Left ventricle myocardium inferior (tissue), 1 donor: Measurements from ENCODE around the gene CCR5AS.
"Not testable (repeated sequence)": the region's sequence is repeated elsewhere in the genome, so short reads cannot be mapped to it uniquely, and the experiment has no call there.

Source experiments
- DNase-seq: peaks from one replicate; pipeline ENCODE4 v3.0.0-alpha.2; 2020
- H3K27ac ChIP-seq: fragments of 200-600 bp; replicated peaks from 2 replicates; pipeline ENCODE4 v1.8.0; 2021
- H3K27me3 ChIP-seq: fragments of 200-600 bp; 2 replicates; pipeline ENCODE4 v1.8.0; 2021; ENCODE audit warnings: low read depth
- H3K36me3 ChIP-seq: fragments of 200-600 bp; 2 replicates; pipeline ENCODE4 v1.8.0; 2021
- H3K4me1 ChIP-seq: fragments of 200-600 bp; 2 replicates; pipeline ENCODE4 v1.8.0; 2021
- H3K4me3 ChIP-seq: fragments of 200-600 bp; 2 replicates; pipeline ENCODE4 v1.8.0; 2021; ENCODE audit warnings: mild to moderate bottlenecking, moderate library complexity
- H3K9me3 ChIP-seq: fragments of 200-600 bp; replicated peaks from 2 replicates; pipeline ENCODE4 v1.8.0; 2021
- CTCF ChIP-seq: fragments of 200-600 bp; IDR thresholded peaks from 2 replicates; pipeline ENCODE4 v1.8.0; 2021; ENCODE audit warnings: antibody characterized with exemption, mild to moderate bottlenecking, borderline replicate concordance
- intact Hi-C: fragments of 100-400 bp; cut with micrococcal nuclease; formaldehyde crosslinking; loops from one replicate; pipeline ENCODE4 v1.11.0; 2022
- donor health status: DM: no; HTN: yes; CAD: no; lungs with severe emphysema.

CCR5AS gene

GRCh38 chr3:46440531-46441294 is 33.8 kb upstream of the CCR5AS start:
- Histone ChIP-seq H3K4me3 (no peak overlapping the region), H3K36me3 (peaks cover 12% of the 10 kb centered on the region), H3K4me1 (no peaks in the 10 kb centered on the region), H3K27ac (no peak overlapping the region), H3K27me3 (no peaks in the 10 kb centered on the region), H3K9me3 (no peaks in the 10 kb centered on the region)
- DNase-seq = no peak
- intact Hi-C loops = no loop called here
- no peak for TF ChIP-seq CTCF

DNA sequence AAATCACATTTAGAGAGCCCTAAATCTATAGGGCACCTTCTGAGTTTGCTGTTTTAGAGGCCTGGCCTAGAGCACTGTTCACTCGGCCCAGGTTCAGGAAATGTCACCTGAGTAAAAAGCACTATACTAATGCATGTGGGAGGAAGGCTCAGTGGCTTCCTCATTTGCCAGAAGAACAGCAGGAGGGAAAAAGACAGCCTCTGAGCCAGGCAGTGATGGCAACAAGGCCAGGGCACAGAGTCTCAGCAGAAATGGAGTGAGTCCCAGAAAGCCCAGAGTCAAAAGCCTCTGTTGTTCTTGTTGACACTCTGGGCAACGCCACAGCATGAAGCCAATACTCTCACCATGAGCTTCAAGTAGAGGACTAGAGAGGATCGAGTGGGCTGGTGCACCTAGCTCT is 32.0 kb upstream of the CCR5AS start:
- Histone ChIP-seq H3K4me1 (no peaks in the 10 kb centered on the region), H3K27me3 (no peaks in the 10 kb centered on the region), H3K27ac (no peak overlapping the region), H3K36me3 (peaks cover 11% of the 10 kb centered on the region), H3K9me3 (no peaks in the 10 kb centered on the region), H3K4me3 (no peak overlapping the region)
- TF ChIP-seq CTCF = no peak
- no peak for DNase-seq
- intact Hi-C loops = no loop called here

- intact Hi-C loops = no loop called here
- no peak overlapping the region for H3K4me3 ChIP-seq
- H3K27me3 ChIP-seq = no peaks in the 10 kb centered on the region
- H3K36me3 ChIP-seq = peaks cover 23% of the 10 kb centered on the region
- no peaks in the 10 kb centered on the region for H3K4me1 ChIP-seq
- H3K27ac ChIP-seq = no peak overlapping the region
- no peak for DNase-seq
- H3K9me3 ChIP-seq = peaks cover 22% of the 10 kb centered on the region
- TF ChIP-seq CTCF = no peak
Observed at GRCh38 chr3:46435081-46435726, 28.3 kb upstream of the CCR5AS start.

DNA sequence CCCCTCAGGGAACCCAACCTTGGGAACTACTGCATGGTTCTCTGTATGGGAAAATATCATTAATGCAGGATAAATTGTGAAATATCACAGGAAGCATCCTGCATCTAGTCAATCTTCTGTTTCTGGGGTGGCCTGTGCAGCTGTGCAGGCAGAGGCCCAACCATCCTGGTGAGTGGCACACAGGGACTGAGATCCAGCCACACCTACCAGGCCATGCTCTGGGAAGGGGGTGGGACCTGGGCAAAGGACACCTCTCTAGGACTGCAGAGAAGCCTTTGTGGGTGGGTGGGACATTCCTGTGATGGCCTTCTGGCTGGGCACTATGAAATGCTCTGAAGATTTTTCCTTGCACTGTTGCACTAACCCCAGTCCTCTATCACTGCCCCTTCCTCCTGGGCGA is 27.0 kb upstream of the CCR5AS start:
- Histone ChIP-seq H3K27me3 (no peaks in the 10 kb centered on the region), H3K27ac (no peak overlapping the region), H3K4me3 (no peak overlapping the region), H3K36me3 (peaks cover 23% of the 10 kb centered on the region), H3K9me3 (peaks cover 22% of the 10 kb centered on the region), H3K4me1 (no peaks in the 10 kb centered on the region)
- intact Hi-C loops = no loop called here
- no peak for TF ChIP-seq CTCF
- DNase-seq = no peak

DNA sequence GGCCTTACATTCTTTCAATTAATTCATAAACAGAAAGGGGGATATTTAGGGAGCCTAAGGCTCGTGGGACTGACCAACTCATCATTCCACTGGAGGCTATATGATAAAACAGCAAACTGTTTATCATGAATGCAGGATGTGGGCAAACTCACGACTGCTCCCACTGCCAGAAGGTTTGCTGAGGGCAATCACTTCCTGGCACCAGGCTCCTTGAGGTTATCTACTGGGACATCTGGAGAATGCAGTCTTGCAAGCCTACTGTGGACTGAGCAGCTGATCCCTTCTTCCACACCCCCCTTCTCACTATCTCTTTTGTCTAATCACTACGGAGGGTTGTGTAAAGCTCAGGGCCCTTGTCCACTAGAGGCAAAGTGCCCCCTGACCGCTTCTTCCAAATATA is 26.3 kb upstream of the CCR5AS start:
- H3K27me3 ChIP-seq, DNase-seq, H3K27ac ChIP-seq, H3K4me1 ChIP-seq, H3K4me3 ChIP-seq, intact Hi-C loops: not testable (repeated sequence)
- Histone ChIP-seq H3K9me3 (peaks cover 22% of the 10 kb centered on the region), H3K36me3 (peaks cover 23% of the 10 kb centered on the region)

DNA sequence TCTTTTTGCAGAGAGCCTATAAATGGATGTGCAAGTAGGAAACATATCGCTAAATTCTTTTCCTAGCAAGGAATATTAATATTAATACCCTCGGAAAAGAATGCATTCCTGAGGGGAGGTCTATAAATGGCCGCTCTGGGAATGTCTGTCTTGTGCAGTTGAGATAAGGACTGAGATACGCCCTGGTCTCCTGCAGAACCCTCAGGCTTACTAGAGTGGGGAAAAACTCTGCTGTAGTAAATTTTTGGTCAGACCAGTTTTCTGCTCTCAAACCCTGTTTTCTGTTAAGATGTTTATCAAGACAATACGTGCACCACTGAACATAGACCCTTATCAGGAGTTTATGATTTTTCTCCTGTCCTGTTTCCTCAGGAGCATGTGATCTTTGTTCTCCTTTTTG is 25.0 kb upstream of the CCR5AS start:
- Histone ChIP-seq H3K9me3 (peaks cover 22% of the 10 kb centered on the region), H3K36me3 (peaks cover 23% of the 10 kb centered on the region), H3K4me1 (peaks cover 15% of the 10 kb centered on the region)
- H3K27ac ChIP-seq, intact Hi-C loops, H3K4me3 ChIP-seq, H3K27me3 ChIP-seq, DNase-seq: not testable (repeated sequence)

DNA sequence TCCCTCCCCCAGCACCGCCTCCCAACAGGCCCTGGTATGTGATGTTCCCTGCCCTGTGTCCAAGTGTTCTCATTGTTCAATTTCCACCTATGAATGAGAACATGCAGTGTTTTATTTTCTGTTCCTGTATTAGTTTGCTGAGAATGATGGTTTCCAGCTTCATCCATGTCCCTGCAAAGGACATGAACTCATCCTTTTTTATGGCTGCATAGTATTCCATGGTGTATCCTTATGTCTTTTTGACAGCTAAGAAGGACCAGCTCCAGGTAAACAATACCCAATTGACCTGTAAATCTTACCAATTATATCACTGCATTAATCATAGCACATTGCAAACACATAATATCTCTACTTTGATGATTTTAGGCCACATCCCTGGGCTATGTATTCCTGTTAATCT is 24.0 kb upstream of the CCR5AS start:
- Histone ChIP-seq H3K9me3 (peaks cover 22% of the 10 kb centered on the region), H3K4me1 (peaks cover 21% of the 10 kb centered on the region), H3K36me3 (peaks cover 20% of the 10 kb centered on the region)
- H3K27me3 ChIP-seq, H3K4me3 ChIP-seq, intact Hi-C loops, H3K27ac ChIP-seq, DNase-seq: not testable (repeated sequence)
